Neuronal stem cell (in vitro differentiated cells): Measurements from ENCODE around the gene CYB561D1.

Experiments
- DNase-seq: peaks from one replicate; pipeline ENCODE4 v3.0.0-alpha.2; 2013; ENCODE audit warnings: low spot score
- H2AFZ ChIP-seq: one replicate; pipeline ENCODE4 v1.6.1; 2013; ENCODE audit warnings: mild to moderate bottlenecking, low read length, inconsistent platforms
- H2AK5ac ChIP-seq: 2 replicates; pipeline ENCODE4 v1.6.1; 2013; ENCODE audit warnings: low read depth, mild to moderate bottlenecking, inconsistent platforms, low read length, moderate library complexity, mixed read lengths
- H2BK120ac ChIP-seq: 2 replicates; pipeline ENCODE4 v1.6.1; 2013; ENCODE audit warnings: low read depth, mild to moderate bottlenecking, inconsistent platforms, low read length, moderate library complexity, mixed read lengths
- H2BK12ac ChIP-seq: one replicate; pipeline ENCODE4 v1.6.1; 2013; ENCODE audit warnings: low read length, inconsistent platforms
- H2BK15ac ChIP-seq: 2 replicates; pipeline ENCODE4 v1.6.1; 2013; ENCODE audit warnings: mild to moderate bottlenecking, low read length, inconsistent platforms, mixed read lengths
- H2BK5ac ChIP-seq: one replicate; pipeline ENCODE4 v1.6.1; 2013; ENCODE audit warnings: inconsistent platforms, mild to moderate bottlenecking, low read length, moderate library complexity
- H3K14ac ChIP-seq: one replicate; pipeline ENCODE4 v1.6.1; 2013; ENCODE audit warnings: low read length, inconsistent platforms
- H3K18ac ChIP-seq: 2 replicates; pipeline ENCODE4 v1.6.1; 2013; ENCODE audit warnings: low read length, inconsistent platforms
- H3K23ac ChIP-seq: 2 replicates; pipeline ENCODE4 v1.6.1; 2013; ENCODE audit warnings: low read depth, mild to moderate bottlenecking, mixed read lengths, low read length, inconsistent platforms; ENCODE audit not compliant: poor library complexity
- H3K27ac ChIP-seq: replicated peaks from 3 replicates; pipeline ENCODE4 v1.5.1; 2013; ENCODE audit warnings: low read length, inconsistent platforms
- H3K27me3 ChIP-seq, 3 experiments: 2 replicates each; pipeline ENCODE4 v1.6.1; 2013; ENCODE audit warnings: low read length in 3 of 3, mild to moderate bottlenecking in 2 of 3, inconsistent platforms in 1 of 3, low read depth in 1 of 3, mixed read lengths in 1 of 3, moderate library complexity in 1 of 3; ENCODE audit not compliant: control insufficient read depth in 3 of 3, insufficient read depth in 3 of 3
- H3K36me3 ChIP-seq, 2 donors: replicated peaks in 1 of 2; 2 replicates each; pipeline ENCODE4 v1.6.1; 2013; ENCODE audit warnings: low read length in 2 of 2; ENCODE audit not compliant: control insufficient read depth in 2 of 2, insufficient read depth in 2 of 2
- H3K4ac ChIP-seq: 2 replicates; pipeline ENCODE4 v1.6.1; 2013; ENCODE audit warnings: inconsistent platforms, mild to moderate bottlenecking, low read length, moderate library complexity
- H3K4me1 ChIP-seq, 2 donors: 1 replicate in 1 of 2; 2 replicates in 1 of 2; pipeline ENCODE4 v1.6.1; 2013; ENCODE audit warnings: low read length in 2 of 2, low read depth in 1 of 2; ENCODE audit not compliant: control insufficient read depth in 2 of 2, insufficient read depth in 1 of 2
- H3K4me2 ChIP-seq: one replicate; pipeline ENCODE4 v1.6.1; 2013; ENCODE audit warnings: mild to moderate bottlenecking, low read length, inconsistent platforms; ENCODE audit not compliant: insufficient read depth, poor library complexity, severe bottlenecking
- H3K4me3 ChIP-seq, 2 donors: 2 replicates each; pipeline ENCODE4 v1.5.1; 2013; ENCODE audit warnings: low read length in 2 of 2, mild to moderate bottlenecking in 2 of 2, inconsistent platforms in 1 of 2, moderate library complexity in 1 of 2
- H3K79me1 ChIP-seq: one replicate; pipeline ENCODE4 v1.6.1; 2013; ENCODE audit warnings: low read depth, mild to moderate bottlenecking, inconsistent platforms, low read length, moderate library complexity
- H3K9ac ChIP-seq: one replicate; pipeline ENCODE4 v1.6.1; 2013; ENCODE audit warnings: mild to moderate bottlenecking, low read depth, low read length, inconsistent platforms; ENCODE audit not compliant: poor library complexity
- H3K9me3 ChIP-seq, 2 donors: replicated peaks in 1 of 2; 2 replicates each; pipeline versions ENCODE3 to v1.6.1; 2013; ENCODE audit warnings: low read length in 2 of 2, mild to moderate bottlenecking in 2 of 2, inconsistent platforms in 1 of 2, low read depth in 1 of 2, mixed read lengths in 1 of 2, moderate library complexity in 1 of 2; ENCODE audit not compliant: control insufficient read depth in 2 of 2, insufficient read depth in 1 of 2
- H4K8ac ChIP-seq: one replicate; pipeline ENCODE4 v1.6.1; 2013; ENCODE audit warnings: low read depth, mild to moderate bottlenecking, inconsistent platforms, low read length, moderate library complexity
- H4K91ac ChIP-seq: one replicate; pipeline ENCODE4 v1.6.1; 2013; ENCODE audit warnings: low read length, low read depth, mild to moderate bottlenecking, inconsistent platforms; ENCODE audit not compliant: poor library complexity
- WGBS, 2 donors: extraction: QIAGEN DNeasy Blood & Tissue Kit; methylation state at CpG; one replicate each; pipeline ENCODE4 v1.1.7; 2013; ENCODE audit warnings: missing lambda C conversion rate in 2 of 2, mixed read lengths in 1 of 2; ENCODE audit not compliant: insufficient read length in 2 of 2, insufficient replicate concordance in 1 of 2; ENCODE audit errors: extremely low coverage in 2 of 2; 5-methylcytosine and 5-hydroxymethylcytosine counted together

CYB561D1 gene

DNA sequence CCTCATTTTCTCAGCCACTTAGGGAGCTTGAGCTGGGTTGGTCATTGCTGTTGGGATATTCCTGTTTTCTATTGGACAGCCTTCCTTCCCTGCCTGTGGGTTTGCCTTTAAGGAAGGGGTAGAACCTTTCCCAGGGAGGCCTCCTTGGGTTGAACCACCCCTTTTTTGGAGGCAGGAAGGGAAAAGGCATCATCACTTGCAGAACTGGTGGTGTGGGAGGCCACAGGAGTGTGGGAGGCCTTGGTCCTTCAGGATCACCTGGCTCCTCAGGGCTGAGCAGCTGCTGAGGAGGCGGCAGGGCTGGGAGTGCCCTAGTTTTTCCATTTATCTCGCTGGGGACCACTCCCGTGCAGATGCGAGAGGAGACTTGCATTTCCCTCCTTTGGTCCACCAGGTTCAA lies 667 bp upstream of the CYB561D1 start:
- Histone ChIP-seq H2BK120ac (no peak overlapping the region), H2BK12ac (no peak overlapping the region), H4K8ac (no peak overlapping the region), H3K27me3 (no peaks in the 10 kb centered on the region), H3K4me1 (peaks cover 8 to 11% of the 10 kb centered on the region in 2 donors), H3K9ac (no peak overlapping the region), H3K36me3 (peaks cover 21 to 51% of the 10 kb centered on the region in 2 donors), H3K18ac (no peak overlapping the region), H3K9me3 (no peaks in the 10 kb centered on the region), H3K27ac (no peak overlapping the region), H4K91ac (no peak overlapping the region), H3K4me2 (no peak overlapping the region), H3K79me1 (no peaks in the 10 kb centered on the region), H2AFZ (peak overlapping the region; percentile 99), H3K23ac (no peak overlapping the region), H2AK5ac (no peak overlapping the region), H3K4me3 (no peak overlapping the region), H3K4ac (no peak overlapping the region), H2BK5ac (no peak overlapping the region), H3K14ac (no peak overlapping the region), H2BK15ac (no peak overlapping the region)
- no peak for DNase-seq
- WGBS, 2 donors, result no CpG with 5 or more reads among the region's 4 CpGs

DNA sequence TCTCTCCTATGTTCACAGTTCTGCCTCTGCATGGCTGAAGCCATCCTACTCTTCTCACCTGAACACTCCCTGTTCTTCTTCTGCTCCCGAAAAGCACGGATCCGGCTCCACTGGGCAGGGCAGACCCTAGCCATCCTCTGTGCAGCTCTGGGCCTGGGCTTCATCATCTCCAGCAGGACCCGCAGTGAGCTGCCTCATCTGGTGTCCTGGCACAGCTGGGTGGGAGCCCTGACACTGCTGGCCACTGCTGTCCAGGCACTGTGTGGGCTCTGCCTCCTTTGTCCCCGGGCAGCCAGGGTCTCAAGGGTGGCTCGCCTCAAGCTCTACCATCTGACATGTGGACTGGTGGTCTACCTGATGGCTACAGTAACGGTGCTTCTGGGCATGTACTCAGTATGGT lies 1.8 kb downstream of the CYB561D1 start:
- no peak overlapping the region for H3K18ac ChIP-seq
- H3K23ac ChIP-seq, result no peak overlapping the region
- no peak overlapping the region for H2BK15ac ChIP-seq
- no peak overlapping the region for H2BK120ac ChIP-seq
- H3K79me1 ChIP-seq, result no peaks in the 10 kb centered on the region
- H3K4me2 ChIP-seq, result no peak overlapping the region
- H2BK12ac ChIP-seq, result no peak overlapping the region
- H3K4me3 ChIP-seq, result peak overlapping the region in 1 of 2 donors; percentile 27
- no peak overlapping the region for H3K14ac ChIP-seq
- no peak overlapping the region for H2AK5ac ChIP-seq
- no peak overlapping the region for H3K27ac ChIP-seq
- no peak overlapping the region for H2AFZ ChIP-seq
- no CpG with 5 or more reads among the region's 7 CpGs for WGBS, 2 donors
- H3K4me1 ChIP-seq, result peaks cover 11 to 15% of the 10 kb centered on the region in 2 donors
- H3K4ac ChIP-seq, result no peak overlapping the region
- H3K9me3 ChIP-seq, result no peaks in the 10 kb centered on the region
- H3K27me3 ChIP-seq, result no peaks in the 10 kb centered on the region
- H2BK5ac ChIP-seq, result no peak overlapping the region
- no peak overlapping the region for H3K9ac ChIP-seq
- no peak overlapping the region for H4K8ac ChIP-seq
- DNase-seq, result no peak
- H4K91ac ChIP-seq, result no peak overlapping the region
- peaks cover 18 to 43% of the 10 kb centered on the region in 2 donors for H3K36me3 ChIP-seq

DNA sequence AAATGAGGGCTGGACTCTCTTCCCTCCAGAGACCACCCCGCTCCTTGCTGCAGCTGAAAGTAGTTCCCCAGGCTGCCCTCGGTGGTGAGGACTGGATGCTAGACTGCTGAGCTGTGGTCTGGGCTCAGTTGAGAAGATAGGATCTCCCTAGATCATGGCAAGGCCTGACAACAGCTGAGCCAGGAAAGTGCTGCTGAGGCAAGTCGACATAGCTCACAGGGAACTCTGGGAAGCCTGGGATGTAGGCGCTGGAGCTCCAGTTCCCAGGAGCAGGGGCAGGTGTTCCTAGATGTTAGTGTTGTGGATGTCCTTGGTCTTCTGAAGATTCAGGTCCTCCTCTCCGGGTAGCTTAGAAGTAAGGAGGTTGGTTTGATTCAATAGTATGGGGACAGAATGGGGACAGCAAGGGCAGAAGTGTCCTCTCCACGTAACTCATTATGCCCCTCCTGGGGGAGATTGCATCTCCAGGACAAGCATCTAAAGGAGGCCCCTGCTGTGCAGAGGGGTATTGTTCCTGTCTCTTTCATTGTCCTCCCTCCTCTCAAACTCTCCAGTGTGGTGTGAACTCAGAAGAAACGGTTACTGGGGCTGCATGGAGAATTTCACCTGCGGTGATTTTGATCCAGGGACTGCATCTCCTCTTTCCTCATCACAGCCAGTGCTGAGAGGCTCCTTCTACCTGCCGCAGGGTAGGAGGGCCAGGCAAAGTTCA lies 3.7 kb downstream of the CYB561D1 start:
- Histone ChIP-seq H4K8ac (no peak overlapping the region), H3K4me3 (no peak overlapping the region), H3K9me3 (no peaks in the 10 kb centered on the region), H2BK15ac (no peak overlapping the region), H3K27me3 (no peaks in the 10 kb centered on the region), H2BK12ac (no peak overlapping the region), H4K91ac (no peak overlapping the region), H2BK120ac (no peak overlapping the region), H3K27ac (peak overlapping the region; percentile 35), H3K4ac (no peak overlapping the region), H2AFZ (no peak overlapping the region), H2BK5ac (no peak overlapping the region), H3K4me2 (no peak overlapping the region), H2AK5ac (no peak overlapping the region), H3K9ac (peak overlapping the region; percentile 38), H3K79me1 (no peaks in the 10 kb centered on the region), H3K18ac (peak overlapping the region; percentile 15), H3K36me3 (peaks cover 10 to 28% of the 10 kb centered on the region in 2 donors), H3K4me1 (peaks cover 14 to 22% of the 10 kb centered on the region in 2 donors), H3K14ac (no peak overlapping the region), H3K23ac (peak overlapping the region; percentile 11)
- no peak for DNase-seq
- no CpG with 5 or more reads among the region's 9 CpGs for WGBS, 2 donors

DNA sequence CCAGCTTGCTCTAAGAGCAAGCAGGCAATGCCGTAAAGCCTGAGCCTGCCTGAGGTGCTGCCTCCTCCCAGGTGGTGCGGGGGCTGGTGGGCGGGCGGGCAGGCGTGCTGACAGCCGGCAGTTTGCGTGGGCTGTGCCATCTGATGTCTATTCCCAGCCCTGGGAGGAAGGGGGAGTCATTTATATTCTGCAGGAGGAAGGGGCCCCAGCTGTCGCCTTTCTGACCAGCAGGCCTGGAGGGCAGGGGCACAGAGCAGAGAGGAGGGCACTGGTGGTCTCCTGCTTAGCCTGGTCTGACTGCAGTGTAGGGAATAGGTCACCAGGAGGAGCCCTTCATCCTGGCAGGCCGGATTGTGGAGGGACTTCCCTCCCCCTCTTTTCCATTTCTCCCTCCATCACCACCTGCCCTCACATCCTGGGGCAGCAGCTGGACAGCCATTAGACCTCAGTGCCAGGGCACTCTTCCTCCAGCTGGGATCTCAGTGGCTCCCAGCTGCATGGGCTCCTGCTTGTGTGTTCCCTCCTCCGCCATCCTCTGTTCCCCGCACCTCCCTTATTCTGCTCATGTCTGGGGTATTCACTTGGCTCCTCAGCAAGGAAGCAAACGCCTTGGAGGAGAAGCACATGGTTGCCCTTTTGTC lies 4.4 kb downstream of the CYB561D1 start:
- peak overlapping the region; percentile 34 for H3K18ac ChIP-seq

More for the DNA sequence above, 4.4 kb downstream of the CYB561D1 start:
- Histone ChIP-seq H3K27me3 (no peaks in the 10 kb centered on the region), H3K4me3 (no peak overlapping the region), H3K4me1 (peaks cover 14 to 22% of the 10 kb centered on the region in 2 donors), H4K8ac (no peak overlapping the region), H2BK120ac (no peak overlapping the region), H2BK5ac (no peak overlapping the region), H2BK15ac (no peak overlapping the region), H3K23ac (peak overlapping the region; percentile 11), H2AK5ac (no peak overlapping the region), H3K4me2 (no peak overlapping the region), H3K79me1 (no peaks in the 10 kb centered on the region), H3K36me3 (peaks cover 10 to 28% of the 10 kb centered on the region in 2 donors), H3K27ac (peak overlapping the region; percentile 35), H2BK12ac (peak overlapping the region; percentile 73), H4K91ac (no peak overlapping the region), H3K4ac (no peak overlapping the region), H2AFZ (no peak overlapping the region), H3K9me3 (no peaks in the 10 kb centered on the region), H3K9ac (peak overlapping the region; percentile 38), H3K14ac (no peak overlapping the region)
- DNase-seq, result peak; percentile 49
- no CpG with 5 or more reads among the region's 12 CpGs for WGBS, 2 donors
